GM18526 (cell line): ENCODE measurements around the gene LYPD6B.

ENCODE experiments used
- POLR2A ChIP-seq: IDR thresholded peaks from 3 replicates; pipeline ENCODE4 v1.6.1; 2011; ENCODE audit not compliant: insufficient read length; ENCODE audit errors: extremely low read depth

Gene LYPD6B, protein sequence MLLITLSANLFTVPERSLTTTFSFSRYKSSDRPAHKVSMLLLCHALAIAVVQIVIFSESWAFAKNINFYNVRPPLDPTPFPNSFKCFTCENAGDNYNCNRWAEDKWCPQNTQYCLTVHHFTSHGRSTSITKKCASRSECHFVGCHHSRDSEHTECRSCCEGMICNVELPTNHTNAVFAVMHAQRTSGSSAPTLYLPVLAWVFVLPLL

DNA sequence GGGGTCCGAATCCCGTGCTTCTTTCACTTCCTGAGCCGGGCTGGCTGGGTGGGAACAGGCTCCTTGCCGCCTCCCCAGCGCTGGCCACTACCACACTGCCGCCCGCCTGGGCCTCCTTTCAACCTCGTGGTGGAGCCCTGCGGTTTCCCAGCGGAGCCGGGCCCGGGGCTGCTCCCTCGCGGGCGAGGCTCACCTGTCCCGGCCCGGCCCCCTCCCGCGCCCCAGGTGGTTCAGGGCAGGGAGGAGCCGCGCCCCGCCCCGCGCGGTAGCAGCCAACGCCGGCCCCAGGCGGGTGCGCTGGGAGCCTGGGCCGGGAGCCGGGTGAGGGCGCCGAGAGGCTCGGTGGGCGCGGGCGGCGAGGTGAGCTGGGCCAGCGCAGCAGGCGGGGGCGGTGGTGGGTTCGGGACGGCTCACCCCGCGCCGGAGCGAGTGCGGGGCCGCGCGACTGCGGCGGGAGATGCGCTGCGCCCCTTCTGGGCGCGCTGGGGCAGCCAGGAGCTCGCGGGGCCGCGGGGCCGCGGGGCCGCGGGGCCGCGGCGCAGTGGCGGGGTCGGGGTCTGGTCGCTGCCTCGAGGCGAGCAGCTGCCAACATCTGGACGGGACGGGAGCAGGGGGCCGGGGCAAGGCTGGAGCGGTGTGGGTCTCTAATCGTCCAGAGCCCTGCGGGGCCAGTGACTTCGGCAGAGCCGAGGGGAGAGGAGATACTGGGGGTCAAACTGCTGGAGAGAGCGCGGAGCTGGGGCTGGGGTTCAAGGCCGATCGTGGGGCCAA is at the start of gene LYPD6B:
LYPD6B (plus strand) TSS at position 258 of the 771 bp plus-strand sequence. CDS start 92,250 bp downstream, outside the sequence.
- no peak for TF ChIP-seq POLR2A

GRCh38 chr2:148989882-148990493 is 48.5 kb upstream of the LYPD6B start:
- no peak for TF ChIP-seq POLR2A

DNA sequence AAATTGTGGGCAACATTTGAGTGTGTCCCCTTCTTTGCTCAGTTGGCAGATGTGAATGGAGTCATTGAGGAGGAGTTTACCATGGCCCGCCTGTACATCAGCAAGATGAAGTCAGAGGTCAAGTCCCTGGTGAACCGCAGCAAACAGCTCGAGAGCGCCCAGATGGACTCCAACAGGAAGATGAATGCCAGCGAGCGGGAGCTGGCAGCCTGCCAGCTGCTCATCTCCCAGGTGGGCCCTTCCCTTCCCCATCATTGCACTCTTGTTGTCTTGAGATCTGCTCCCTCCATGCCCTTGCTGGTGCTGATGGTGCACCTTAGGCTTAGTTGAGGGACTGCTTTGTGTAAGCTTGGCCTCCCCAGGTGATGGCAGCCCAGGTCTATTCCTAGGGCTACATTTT is 47.5 kb upstream of the LYPD6B start:
- no peak for TF ChIP-seq POLR2A

DNA sequence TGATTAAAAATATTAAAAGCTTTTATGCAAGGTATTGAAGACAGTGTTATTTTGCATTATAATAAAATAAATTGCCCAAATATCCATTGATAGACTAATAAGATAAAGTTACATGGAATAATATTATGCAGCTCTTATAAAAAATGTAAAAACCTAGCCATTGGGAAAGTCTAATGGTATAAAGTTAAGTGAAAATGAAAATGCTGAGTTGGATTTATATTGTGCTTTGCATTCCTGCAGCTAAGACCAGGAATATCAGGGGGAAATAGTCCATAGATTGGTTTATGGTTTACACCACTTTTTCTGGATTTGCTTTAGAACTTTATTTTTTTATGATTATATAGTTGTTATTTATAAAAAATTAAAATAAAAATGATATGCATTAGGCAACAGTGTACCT is 46.1 kb upstream of the LYPD6B start:
- no peak for TF ChIP-seq POLR2A

- no peak for TF ChIP-seq POLR2A
These were observed 45.1 kb upstream of the LYPD6B start for GRCh38 chr2:148993351-148993750.

- TF ChIP-seq POLR2A: no peak
These were observed 44.2 kb upstream of the LYPD6B start for GRCh38 chr2:148994341-148994740.

- no peak for TF ChIP-seq POLR2A
These were observed 41.7 kb upstream of the LYPD6B start for GRCh38 chr2:148996805-148997204.

DNA sequence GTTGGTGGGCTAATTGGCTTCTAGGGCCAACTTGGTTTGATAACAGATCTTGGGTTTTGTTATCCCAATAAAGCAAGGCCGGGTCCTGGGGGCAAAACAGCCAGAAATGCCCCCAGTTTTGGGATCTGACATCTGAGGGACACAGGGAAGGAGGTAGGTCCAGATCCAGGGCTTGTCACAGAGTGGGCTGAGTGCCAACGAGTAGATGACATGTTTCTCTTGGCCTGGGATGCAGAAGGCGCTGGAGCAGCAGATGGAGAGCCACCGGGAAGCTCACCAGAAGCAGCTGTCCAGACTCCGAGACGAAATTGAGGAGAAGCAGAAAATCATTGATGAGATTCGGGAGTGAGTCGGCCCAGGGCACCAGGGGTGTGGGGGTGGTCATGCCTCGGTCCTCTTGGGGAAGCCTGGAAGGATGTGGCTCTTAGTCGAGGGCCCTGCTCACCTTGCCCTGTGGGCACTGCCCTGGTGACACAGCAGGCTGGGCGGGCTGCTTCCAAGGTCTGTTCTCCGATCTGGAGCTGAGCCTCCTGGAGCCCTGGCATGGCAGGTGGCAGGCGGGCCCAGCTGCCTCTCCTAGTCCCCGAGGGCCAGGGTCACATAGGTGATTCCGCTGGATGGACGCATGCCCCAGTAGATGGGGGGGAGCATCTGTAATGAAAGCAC is 40.2 kb upstream of the LYPD6B start:
- TF ChIP-seq POLR2A: no peak

DNA sequence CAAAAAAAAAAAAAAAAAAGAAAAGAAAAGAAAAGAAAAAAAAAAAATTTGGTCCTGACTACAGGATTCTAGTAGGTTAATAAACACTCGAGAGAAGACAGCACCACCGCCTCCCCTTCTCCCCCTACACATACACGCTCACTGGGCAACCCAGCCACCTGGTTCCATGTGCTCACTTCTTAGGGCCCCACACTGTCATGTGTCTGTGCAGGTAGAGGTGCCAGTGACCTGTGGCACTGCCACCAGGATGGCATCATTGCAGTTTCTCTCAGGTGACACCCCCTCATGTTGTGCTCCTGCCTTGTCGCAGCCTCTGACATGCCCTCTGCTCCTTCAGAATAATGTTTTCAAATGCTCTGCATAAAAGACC is 39.7 kb upstream of the LYPD6B start:
- TF ChIP-seq POLR2A: no peak

GRCh38 chr2:148999451-148999921 is 39.0 kb upstream of the LYPD6B start:
- no peak for TF ChIP-seq POLR2A

GRCh38 chr2:149000158-149000938 is 38.2 kb upstream of the LYPD6B start:
- no peak for TF ChIP-seq POLR2A

- no peak for TF ChIP-seq POLR2A
These were observed 37.0 kb upstream of the LYPD6B start for GRCh38 chr2:149001496-149001895.

GRCh38 chr2:149002378-149002890 is 36.1 kb upstream of the LYPD6B start:
- no peak for TF ChIP-seq POLR2A

DNA sequence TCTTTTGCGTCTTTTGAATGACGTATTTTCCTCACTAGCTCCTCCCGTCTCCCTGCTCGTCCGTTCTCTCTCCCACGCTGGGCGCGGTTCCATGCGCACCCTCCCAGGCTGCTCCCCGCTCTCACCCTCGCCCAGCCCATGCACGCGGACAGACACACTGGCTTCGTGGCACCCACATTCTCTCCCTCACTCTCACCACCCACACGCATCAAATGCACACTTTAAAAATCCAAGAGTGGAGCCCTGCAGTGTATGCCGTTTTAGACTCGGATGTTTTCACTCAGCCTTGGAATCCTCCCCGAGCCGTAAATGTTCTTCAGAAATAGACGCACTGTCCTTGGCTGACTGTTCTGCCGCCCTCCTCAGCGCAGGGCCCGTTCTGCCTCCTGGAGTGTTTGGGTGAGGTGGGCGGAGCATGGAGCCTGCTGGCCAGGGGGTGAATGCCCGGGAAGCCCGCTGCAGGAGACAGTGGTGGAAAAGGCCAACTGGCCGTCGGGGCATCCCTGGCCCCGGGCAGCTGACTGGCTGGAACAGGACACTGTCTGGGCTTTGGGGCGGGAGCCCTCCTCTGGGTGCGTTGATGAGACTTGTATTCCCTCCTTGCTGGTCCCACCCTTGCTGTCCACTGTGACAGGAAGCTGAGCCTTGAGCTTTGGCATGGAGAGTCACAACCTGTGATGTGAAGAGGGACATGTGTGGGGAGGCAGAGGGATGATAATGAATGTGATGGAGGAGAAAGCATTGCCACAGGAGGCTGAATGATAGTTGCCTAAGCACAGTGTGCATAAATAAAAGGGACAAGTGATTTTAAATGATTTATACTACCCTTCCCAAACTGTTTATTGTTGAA is 35.4 kb upstream of the LYPD6B start:
- no peak for TF ChIP-seq POLR2A
